Fibroblast of lung (primary cell): ENCODE data around the gene MAB21L3. TPM values are rescaled to one million over a fixed set of nuclear protein-coding genes. Genes with fewer than 3 reads are reported as not detected.

Experiments
- DNase-seq, 2 donors: peaks; one replicate each; pipeline versions ENCODE4 v3.0.0 to v3.0.0-alpha.2; 2010; ENCODE audit warnings: low read depth in 2 of 2
- H2AFZ ChIP-seq: 2 replicates; pipeline ENCODE4 v1.5.1; 2012; ENCODE audit warnings: low read length, control low read depth, inconsistent platforms
- H3K27ac ChIP-seq: 2 replicates; pipeline ENCODE4 v1.5.1; 2011; ENCODE audit warnings: low read length, control low read depth; ENCODE audit not compliant: insufficient read depth
- H3K27me3 ChIP-seq: 2 replicates; pipeline ENCODE4 v1.5.1; 2011; ENCODE audit warnings: mild to moderate bottlenecking, low read length; ENCODE audit not compliant: control insufficient read depth, insufficient read depth
- H3K36me3 ChIP-seq: 2 replicates; pipeline ENCODE4 v1.5.1; 2011; ENCODE audit warnings: low read length; ENCODE audit not compliant: control insufficient read depth, insufficient read depth
- H3K4me1 ChIP-seq: 2 replicates; pipeline ENCODE4 v1.5.1; 2011; ENCODE audit warnings: low read length; ENCODE audit not compliant: control insufficient read depth, insufficient read depth; ENCODE audit errors: extremely low read depth
- H3K4me2 ChIP-seq: 2 replicates; pipeline ENCODE4 v1.5.1; 2011; ENCODE audit warnings: low read length, control low read depth; ENCODE audit not compliant: insufficient read depth; ENCODE audit errors: extremely low read depth
- H3K4me3 ChIP-seq, 4 experiments: fragments of 200-600 bp in 1 of 4; sonication (generic) in 1 of 4; replicated peaks in 1 of 4; 2 replicates each; pipeline ENCODE4 v1.5.1; 2011 to 2016; ENCODE audit warnings: low read length in 4 of 4, low read depth in 3 of 4, mild to moderate bottlenecking in 3 of 4, control low read depth in 2 of 4, inconsistent platforms in 1 of 4, mixed read lengths in 1 of 4; ENCODE audit not compliant: insufficient read depth in 1 of 4; ENCODE audit errors: control extremely low read depth in 1 of 4
- H3K79me2 ChIP-seq: 2 replicates; pipeline ENCODE4 v1.5.1; 2012; ENCODE audit warnings: mild to moderate bottlenecking, low read length, inconsistent platforms; ENCODE audit not compliant: control insufficient read depth, insufficient read depth
- H3K9ac ChIP-seq: 2 replicates; pipeline ENCODE4 v1.5.1; 2011; ENCODE audit warnings: mild to moderate bottlenecking, low read length, control low read depth; ENCODE audit not compliant: insufficient read depth
- H3K9me3 ChIP-seq: 2 replicates; pipeline ENCODE4 v1.5.1; 2012; ENCODE audit warnings: low read depth, low read length; ENCODE audit not compliant: control insufficient read depth, insufficient read depth
- H4K20me1 ChIP-seq: 2 replicates; pipeline ENCODE4 v1.5.1; 2011; ENCODE audit warnings: low read length; ENCODE audit not compliant: control insufficient read depth, insufficient read depth; ENCODE audit errors: extremely low read depth
- EZH2 ChIP-seq: IDR thresholded peaks from 2 replicates; pipeline ENCODE4 v1.5.1; 2012; ENCODE audit warnings: low read length, control low read depth, mild to moderate bottlenecking; ENCODE audit errors: missing control alignments
- polyA plus RNA-seq, 2 donors: library from polyadenylated mRNA; depleted of rRNA in 1 of 2; stranded (reverse) in 1 of 2; unstranded in 1 of 2; fragments of >200 nt; gene quantifications; 2 replicates each; pipeline ENCODE4 v1.2.1, GENCODE V29; 2011 to 2012; ENCODE audit warnings: missing spikeins in 1 of 2
- total RNA-seq: library from RNA; depleted of rRNA; stranded (reverse); fragments of >200 nt; gene quantifications from 2 replicates; pipeline ENCODE4 v1.2.1, GENCODE V29; 2014
- TF ChIP-seq, protein P1 (sequence below), 2 donors: IDR thresholded peaks in 1 of 2; conservative IDR thresholded peaks in 1 of 2; 1 replicate in 1 of 2; 2 replicates in 1 of 2; pipeline ENCODE4 v1.5.1; 2011 to 2012; ENCODE audit warnings: low read length in 2 of 2, control low read depth in 1 of 2, inconsistent platforms in 1 of 2, low read depth in 1 of 2, mild to moderate bottlenecking in 1 of 2

The MAB21L3 gene
- total and polyA plus RNA-seq, 2 donors (not counting 1 experiment from before 2014, with no cell fraction given), result 0.18 to 0.66 TPM

DNA sequence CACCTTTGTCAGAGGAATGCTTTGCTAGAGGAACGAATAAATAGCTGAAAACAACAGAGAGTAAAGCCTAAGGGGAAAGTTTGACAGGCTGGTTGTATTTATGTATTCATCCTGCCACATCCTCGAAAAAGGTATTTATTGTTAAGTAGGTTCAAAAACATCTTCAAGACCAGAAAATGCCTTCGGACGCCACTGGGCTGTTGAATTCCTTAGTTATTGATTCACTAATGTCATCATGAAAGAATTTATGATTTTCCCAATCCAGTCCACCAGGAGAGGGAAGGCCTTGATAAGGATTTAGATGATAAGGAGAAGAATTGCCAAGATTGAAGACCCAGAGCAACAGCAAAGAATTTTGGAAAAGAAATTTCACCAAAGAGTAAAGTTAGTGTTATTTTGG lies 35.2 kb upstream of the MAB21L3 start:
- Histone ChIP-seq H3K4me1 (no peaks in the 10 kb centered on the region), H3K9ac (no peak overlapping the region), H2AFZ (no peak overlapping the region), H3K79me2 (no peaks in the 10 kb centered on the region), H3K36me3 (no peaks in the 10 kb centered on the region), H3K4me2 (no peak overlapping the region), H3K27ac (no peak overlapping the region), H4K20me1 (no peaks in the 10 kb centered on the region), H3K9me3 (no peaks in the 10 kb centered on the region), H3K27me3 (no peaks in the 10 kb centered on the region), H3K4me3 (no peak overlapping the region)
- DNase-seq, result peak in 1 of 2 donors; percentile 10
- no peak for TF ChIP-seq EZH2
- TF ChIP-seq, protein P1, sequence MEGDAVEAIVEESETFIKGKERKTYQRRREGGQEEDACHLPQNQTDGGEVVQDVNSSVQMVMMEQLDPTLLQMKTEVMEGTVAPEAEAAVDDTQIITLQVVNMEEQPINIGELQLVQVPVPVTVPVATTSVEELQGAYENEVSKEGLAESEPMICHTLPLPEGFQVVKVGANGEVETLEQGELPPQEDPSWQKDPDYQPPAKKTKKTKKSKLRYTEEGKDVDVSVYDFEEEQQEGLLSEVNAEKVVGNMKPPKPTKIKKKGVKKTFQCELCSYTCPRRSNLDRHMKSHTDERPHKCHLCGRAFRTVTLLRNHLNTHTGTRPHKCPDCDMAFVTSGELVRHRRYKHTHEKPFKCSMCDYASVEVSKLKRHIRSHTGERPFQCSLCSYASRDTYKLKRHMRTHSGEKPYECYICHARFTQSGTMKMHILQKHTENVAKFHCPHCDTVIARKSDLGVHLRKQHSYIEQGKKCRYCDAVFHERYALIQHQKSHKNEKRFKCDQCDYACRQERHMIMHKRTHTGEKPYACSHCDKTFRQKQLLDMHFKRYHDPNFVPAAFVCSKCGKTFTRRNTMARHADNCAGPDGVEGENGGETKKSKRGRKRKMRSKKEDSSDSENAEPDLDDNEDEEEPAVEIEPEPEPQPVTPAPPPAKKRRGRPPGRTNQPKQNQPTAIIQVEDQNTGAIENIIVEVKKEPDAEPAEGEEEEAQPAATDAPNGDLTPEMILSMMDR (conservative IDR thresholded peaks at IDR 0.05 in 1 of 2, IDR thresholded peaks at IDR 0.05 in 1 of 2; ENCODE audit: low read depth in 1 of 2, low read length in 2 of 2), result no peak

DNA sequence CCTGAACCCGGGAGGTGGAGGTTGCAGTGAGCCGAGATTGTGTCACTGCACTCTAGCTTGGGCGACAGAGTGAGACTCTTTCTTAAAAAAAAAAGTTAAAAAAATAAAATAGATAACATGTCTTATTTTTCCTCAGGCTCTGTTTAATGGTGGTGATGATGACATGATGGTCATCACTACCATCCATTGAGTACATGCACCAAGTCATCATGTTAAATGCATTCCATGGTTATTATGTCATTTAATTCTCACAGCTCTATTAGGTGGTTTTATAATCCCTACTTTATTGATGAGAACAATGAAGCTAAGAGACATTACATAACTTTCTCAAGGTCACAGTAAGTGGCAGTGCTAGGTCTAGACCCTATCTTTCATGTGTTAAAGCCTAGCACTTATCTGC lies 34.4 kb upstream of the MAB21L3 start:
- Histone ChIP-seq H2AFZ (no peak overlapping the region), H3K4me1 (no peaks in the 10 kb centered on the region), H3K27ac (no peak overlapping the region), H3K4me2 (no peak overlapping the region), H3K27me3 (no peaks in the 10 kb centered on the region), H4K20me1 (no peaks in the 10 kb centered on the region), H3K79me2 (no peaks in the 10 kb centered on the region), H3K36me3 (no peaks in the 10 kb centered on the region), H3K4me3 (no peak overlapping the region), H3K9me3 (no peaks in the 10 kb centered on the region), H3K9ac (no peak overlapping the region)
- TF ChIP-seq, protein P1 (conservative IDR thresholded peaks at IDR 0.05 in 1 of 2, IDR thresholded peaks at IDR 0.05 in 1 of 2; ENCODE audit: low read depth in 1 of 2, low read length in 2 of 2), result no peak
- TF ChIP-seq EZH2, result no peak
- no peak for DNase-seq

DNA sequence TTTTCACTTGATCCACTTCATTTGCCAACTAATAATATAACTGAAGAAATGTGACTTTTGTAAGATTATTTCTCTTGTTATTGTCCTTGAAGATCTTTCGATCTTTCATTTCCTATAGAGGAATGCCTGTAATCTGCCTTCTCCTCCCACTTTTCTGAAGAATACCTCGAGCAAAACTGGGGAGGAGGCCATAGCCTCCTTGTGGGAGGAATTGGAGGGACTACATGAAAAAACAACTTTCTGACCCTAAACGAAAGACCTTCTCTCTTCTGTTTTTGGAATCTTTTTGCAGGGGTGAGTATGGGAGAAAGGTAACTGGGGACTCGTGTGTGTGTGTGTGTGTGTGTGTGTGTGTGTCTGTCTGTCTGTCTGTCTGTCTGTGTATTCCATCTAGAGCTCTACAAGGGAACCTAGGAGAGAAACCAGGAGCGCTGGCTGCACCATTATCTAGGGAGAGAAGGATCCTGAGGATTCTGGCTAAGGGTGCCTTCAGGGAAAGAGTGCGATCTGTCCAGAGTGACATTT lies 32.4 kb upstream of the MAB21L3 start:
- Histone ChIP-seq H3K9me3 (no peaks in the 10 kb centered on the region), H4K20me1 (no peaks in the 10 kb centered on the region), H3K79me2 (no peaks in the 10 kb centered on the region), H3K4me3 (no peak overlapping the region), H2AFZ (no peak overlapping the region), H3K4me2 (no peak overlapping the region), H3K36me3 (no peaks in the 10 kb centered on the region), H3K27ac (no peak overlapping the region), H3K4me1 (no peaks in the 10 kb centered on the region), H3K27me3 (no peaks in the 10 kb centered on the region), H3K9ac (no peak overlapping the region)
- no peak for DNase-seq
- TF ChIP-seq, protein P1 (conservative IDR thresholded peaks at IDR 0.05 in 1 of 2, IDR thresholded peaks at IDR 0.05 in 1 of 2; ENCODE audit: low read depth in 1 of 2, low read length in 2 of 2), result peak in 1 of 2 donors; percentile 6
- no peak for TF ChIP-seq EZH2
